ENCODE measurements around the gene ATP11A.

- no peak for TF ChIP-seq REST (IDR thresholded peaks at IDR 0.05; ENCODE audit: low read depth, low read length)
- no peak for TF ChIP-seq ZNF274 (IDR thresholded peaks at IDR 0.05; ENCODE audit: insufficient read depth, insufficient read length)
- no peak for TF ChIP-seq POLR2AphosphoS5 (IDR thresholded peaks at IDR 0.05; ENCODE audit: low read length)
- no peak for TF ChIP-seq ZBED1 (IDR thresholded peaks at IDR 0.05; ENCODE audit: borderline replicate concordance)
- no peak for TF ChIP-seq CTCF (IDR thresholded peaks at IDR 0.05 in 2 of 3, conservative IDR thresholded peaks at IDR 0.05 in 1 of 3; ENCODE audit: control insufficient read depth in 2 of 3, extremely low read depth in 1 of 3, insufficient read depth in 1 of 3, low read depth in 3 of 3, low read length in 3 of 3)
- TF ChIP-seq ELK1 (IDR thresholded peaks at IDR 0.05; ENCODE audit: low read depth, low read length), result no peak
- TF ChIP-seq POU2F2 (IDR thresholded peaks at IDR 0.05; ENCODE audit: borderline replicate concordance, low read depth, low read length), result no peak
- TF ChIP-seq MTA3 (IDR thresholded peaks at IDR 0.05; ENCODE audit: borderline replicate concordance, low read length), result no peak
Observed at GRCh38 chr13:112774448-112774792, 84.6 kb downstream of the ATP11A start.

All from GM12878 (cell line).